Calu3 (cell line): ENCODE data around the gene TMPRSS2. TPM values are rescaled to one million over a fixed set of nuclear protein-coding genes. Genes with fewer than 3 reads are reported as not detected.

Experiments
- BruUV-seq: library from RNA; stranded (reverse); fragments of 400-500 nt; replicated peaks from 2 replicates; lab custom pipeline; 2021; lab: Mats Ljungman, UMichigan
- CTCF ChIA-PET: fragments of 300-600 bp; sonication (Branson Sonifier 250); formaldehyde crosslinking; loops from one replicate; lab custom pipeline; 2022; ENCODE audit warnings: antibody characterized with exemption; lab: Charles Lee
- DNase-seq: peaks from one replicate; pipeline ENCODE4 v3.0.0; 2022
- H3K27ac Mint-ChIP-seq: one replicate; pipeline ENCODE4 v1.8.0; 2022; ENCODE audit warnings: mixed read lengths; ENCODE audit not compliant: unreplicated experiment
- H3K27me3 Mint-ChIP-seq: one replicate; pipeline ENCODE4 v1.8.0; 2022; ENCODE audit warnings: mixed read lengths; ENCODE audit not compliant: unreplicated experiment
- H3K36me3 Mint-ChIP-seq: one replicate; pipeline ENCODE4 v1.8.0; 2022; ENCODE audit warnings: mild to moderate bottlenecking, moderate library complexity, mixed read lengths; ENCODE audit not compliant: insufficient read depth, unreplicated experiment
- H3K4me1 Mint-ChIP-seq: one replicate; pipeline ENCODE4 v1.8.0; 2022; ENCODE audit warnings: mild to moderate bottlenecking, low read depth, mixed read lengths; ENCODE audit not compliant: unreplicated experiment
- H3K4me3 Mint-ChIP-seq: one replicate; pipeline ENCODE4 v1.8.0; 2022; ENCODE audit warnings: mild to moderate bottlenecking, low read depth, moderate library complexity, mixed read lengths; ENCODE audit not compliant: unreplicated experiment
- H3K9me3 Mint-ChIP-seq: one replicate; pipeline ENCODE4 v1.8.0; 2022; ENCODE audit warnings: low read depth, mixed read lengths; ENCODE audit not compliant: unreplicated experiment
- CTCF ChIP-seq: fragments of 200-600 bp; IDR thresholded peaks from one replicate; pipeline ENCODE4 v1.8.0; 2022; ENCODE audit warnings: antibody characterized with exemption; ENCODE audit not compliant: unreplicated experiment
- intact Hi-C: fragments of 100-400 bp; cut with micrococcal nuclease; formaldehyde crosslinking; loops from one replicate; pipeline ENCODE4 v1.10.0; 2022; ENCODE audit not compliant: unreplicated experiment
- total RNA-seq: library from RNA; stranded (reverse); gene quantifications from 2 replicates; pipeline ENCODE4 v1.2.3, GENCODE V29; 2022

The TMPRSS2 gene
- total RNA-seq, 1 experiment from 2014 or later = 13.1 TPM

GRCh38 chr21:41483415-41483814 is 24.5 kb downstream of the TMPRSS2 start:
- intact Hi-C loops = no loop called here
- no peak for DNase-seq
- CTCF ChIA-PET = no interaction called here
- H3K27me3 Mint-ChIP-seq = no peaks in the 10 kb centered on the region
- no peak overlapping the region for H3K4me3 Mint-ChIP-seq
- peaks cover 4% of the 10 kb centered on the region for H3K4me1 Mint-ChIP-seq
- TF ChIP-seq CTCF = no peak
- no peaks in the 10 kb centered on the region for H3K9me3 Mint-ChIP-seq
- no peaks in the 10 kb centered on the region for H3K36me3 Mint-ChIP-seq
- H3K27ac Mint-ChIP-seq = no peak overlapping the region
- BruUV-seq = no TSS peak

- no peaks in the 10 kb centered on the region for H3K36me3 Mint-ChIP-seq
- no peak overlapping the region for H3K4me3 Mint-ChIP-seq
- no TSS peak for BruUV-seq
- no peaks in the 10 kb centered on the region for H3K9me3 Mint-ChIP-seq
- CTCF ChIA-PET = no interaction called here
- no peaks in the 10 kb centered on the region for H3K27me3 Mint-ChIP-seq
- H3K4me1 Mint-ChIP-seq = peaks cover 8% of the 10 kb centered on the region
- intact Hi-C loops = no loop called here
- no peak overlapping the region for H3K27ac Mint-ChIP-seq
- DNase-seq = no peak
- no peak for TF ChIP-seq CTCF
Observed at GRCh38 chr21:41482980-41483379, 25.0 kb downstream of the TMPRSS2 start.

- TF ChIP-seq CTCF = no peak
- BruUV-seq = no TSS peak
- Mint-ChIP-seq H3K27ac (no peak overlapping the region), H3K36me3 (no peaks in the 10 kb centered on the region), H3K9me3 (no peaks in the 10 kb centered on the region), H3K27me3 (no peaks in the 10 kb centered on the region), H3K4me3 (no peak overlapping the region), H3K4me1 (peaks cover 15% of the 10 kb centered on the region)
- no peak for DNase-seq
- CTCF ChIA-PET = no interaction called here
- intact Hi-C loops = no loop called here
Observed at GRCh38 chr21:41482301-41482700, 25.7 kb downstream of the TMPRSS2 start.

GRCh38 chr21:41481191-41481590 is 26.8 kb downstream of the TMPRSS2 start:
- no peak for TF ChIP-seq CTCF
- Mint-ChIP-seq H3K9me3 (no peaks in the 10 kb centered on the region), H3K4me3 (no peak overlapping the region), H3K36me3 (no peaks in the 10 kb centered on the region), H3K27ac (no peak overlapping the region), H3K4me1 (peaks cover 19% of the 10 kb centered on the region), H3K27me3 (no peaks in the 10 kb centered on the region)
- intact Hi-C loops = no loop called here
- CTCF ChIA-PET = interaction anchor here (0.5 kb wide), 1 partner anchor 564 kb away, joined by 5 read pairs; no protein-coding TSS in a partner anchor
- DNase-seq = no peak
- no TSS peak for BruUV-seq
